ENCODE data around the gene TGFBR3. TPM values are rescaled to one million over a fixed set of nuclear protein-coding genes. Genes with fewer than 3 reads are reported as not detected.

TGFBR3 gene
- total RNA-seq, 1 donor from 2014 or later, result 25.8 TPM

DNA sequence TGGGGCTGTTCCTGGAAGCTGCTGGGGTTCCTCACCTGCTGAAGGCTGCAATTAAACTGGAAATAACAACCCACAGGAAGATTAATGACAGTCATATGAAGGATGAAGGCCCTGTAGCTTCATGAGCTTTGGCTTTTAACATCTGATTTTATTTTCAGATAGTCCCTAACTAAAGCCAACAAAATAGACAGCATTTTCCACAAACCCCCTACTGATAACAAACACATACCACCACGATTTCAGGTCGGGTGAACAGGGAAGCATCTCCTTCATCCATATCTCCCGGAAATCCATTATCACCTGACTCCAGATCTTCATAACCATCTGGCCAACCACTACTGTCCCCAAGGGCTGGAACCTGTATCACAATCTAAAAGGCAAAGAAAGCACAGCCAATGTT lies 169.6 kb downstream of the TGFBR3 start:
- no peak for DNase-seq (ENCODE audit: low read depth in 2 of 2)

DNA sequence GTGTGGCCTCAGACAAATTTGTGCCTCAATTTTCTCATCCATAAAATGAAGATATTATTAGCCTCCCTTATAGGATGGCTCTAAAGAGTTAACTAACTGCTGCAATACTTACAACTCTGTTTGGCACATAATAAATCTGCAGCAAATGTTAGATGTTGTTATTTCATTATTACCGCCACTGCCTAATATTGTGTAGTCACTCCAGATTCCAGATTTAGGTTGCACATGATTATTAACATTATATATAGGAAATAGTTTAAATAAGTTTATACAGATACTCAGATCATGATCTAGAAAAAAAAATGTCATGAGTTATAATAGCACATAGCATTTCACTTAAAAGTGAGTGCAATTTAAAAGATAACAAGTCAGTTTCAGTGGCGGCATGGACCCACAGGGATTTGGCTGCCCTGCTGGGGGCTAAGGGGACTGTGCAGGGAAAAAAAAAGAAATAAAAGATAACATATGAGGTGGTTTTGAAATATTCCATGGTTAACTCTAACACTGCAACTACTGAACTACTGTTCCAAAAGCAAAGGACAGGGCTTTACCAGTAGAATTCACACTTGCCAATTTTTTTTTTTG lies 170.4 kb downstream of the TGFBR3 start:
- no peak for DNase-seq (ENCODE audit: low read depth in 2 of 2)

DNA sequence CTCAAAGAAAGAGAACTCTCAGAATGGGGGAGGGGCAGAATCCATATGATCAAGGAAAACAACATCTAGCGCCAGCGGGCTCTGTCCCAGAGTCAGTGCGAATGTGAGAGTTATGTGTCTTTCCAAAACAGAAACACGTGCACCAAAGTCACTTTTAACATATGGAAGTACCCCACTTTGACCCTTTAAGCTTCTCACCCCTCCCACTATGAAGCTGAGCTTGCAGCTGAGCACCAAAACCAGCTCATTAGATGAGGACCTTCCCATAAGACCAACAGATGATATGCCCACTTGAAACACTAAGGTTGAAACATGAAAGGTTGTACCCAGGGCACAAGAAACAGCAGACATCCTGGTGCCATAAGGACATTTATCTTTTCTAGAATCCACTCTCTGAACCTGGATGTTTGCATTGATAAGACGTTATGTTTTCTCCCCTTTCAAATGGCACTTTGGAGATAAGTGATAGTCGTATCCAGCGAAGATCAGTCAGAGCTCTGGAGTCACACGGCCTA lies 171.0 kb downstream of the TGFBR3 start:
- no peak for DNase-seq (ENCODE audit: low read depth in 2 of 2)

DNA sequence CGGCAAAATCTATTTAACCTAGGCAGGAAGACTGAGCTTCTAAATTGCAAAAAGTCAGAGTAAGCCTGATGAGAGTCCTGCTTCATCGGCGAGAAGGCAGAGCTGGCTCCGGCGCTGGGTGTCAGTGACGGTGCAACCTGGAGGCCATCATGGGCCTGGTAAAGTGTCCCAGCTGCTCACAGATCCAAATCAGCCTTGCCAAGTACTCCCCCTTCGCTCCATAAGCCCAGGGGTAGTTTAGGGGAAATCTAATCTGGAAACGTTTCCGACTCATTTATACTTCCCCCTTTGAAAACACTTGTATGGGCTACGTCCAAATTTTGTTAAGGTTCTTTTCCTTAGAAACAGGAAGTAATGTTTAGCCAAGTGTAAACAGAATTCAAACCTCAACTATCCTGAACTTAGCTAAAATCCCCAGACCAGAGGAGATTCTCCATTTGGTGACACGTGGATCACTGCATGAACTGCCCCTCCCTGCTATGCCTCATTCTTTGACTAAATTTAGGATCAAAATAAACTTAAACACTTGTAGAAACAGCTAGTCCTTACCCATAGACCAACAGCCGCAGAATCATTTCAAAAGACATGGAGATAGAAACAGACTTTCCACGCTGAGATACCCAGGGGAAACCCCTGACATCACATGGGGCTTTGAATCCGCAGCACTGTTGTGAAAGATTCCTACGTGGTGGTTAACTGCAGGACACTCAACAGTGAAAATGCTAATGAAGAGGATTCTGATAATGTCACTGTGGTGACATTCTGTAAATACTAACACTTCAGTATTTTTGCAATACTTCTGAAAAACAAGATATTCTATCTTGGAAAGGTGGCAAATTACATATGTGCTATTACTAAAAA lies 172.7 kb downstream of the TGFBR3 start:
- peak; percentile 48 to 67 for DNase-seq (ENCODE audit: low read depth in 2 of 2)

DNA sequence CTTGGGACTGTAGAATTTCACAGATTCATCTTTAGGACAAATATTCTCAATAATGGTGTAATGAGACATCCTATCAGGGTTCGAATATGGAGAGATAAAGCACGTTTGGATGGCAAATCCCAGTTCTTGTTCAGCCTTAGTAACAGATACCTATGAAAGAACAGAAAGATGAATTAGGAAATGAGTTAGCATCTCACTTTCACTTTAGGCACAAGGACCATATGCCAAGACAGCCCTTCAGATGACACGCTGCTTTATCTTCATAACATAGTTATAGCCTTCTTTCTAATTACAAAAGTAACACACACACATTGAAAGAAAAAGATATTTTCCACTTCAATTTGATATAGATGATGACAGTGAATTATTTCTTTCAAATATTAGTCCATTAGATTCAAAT lies 173.6 kb downstream of the TGFBR3 start:
- no peak for DNase-seq (ENCODE audit: low read depth in 2 of 2)

DNA sequence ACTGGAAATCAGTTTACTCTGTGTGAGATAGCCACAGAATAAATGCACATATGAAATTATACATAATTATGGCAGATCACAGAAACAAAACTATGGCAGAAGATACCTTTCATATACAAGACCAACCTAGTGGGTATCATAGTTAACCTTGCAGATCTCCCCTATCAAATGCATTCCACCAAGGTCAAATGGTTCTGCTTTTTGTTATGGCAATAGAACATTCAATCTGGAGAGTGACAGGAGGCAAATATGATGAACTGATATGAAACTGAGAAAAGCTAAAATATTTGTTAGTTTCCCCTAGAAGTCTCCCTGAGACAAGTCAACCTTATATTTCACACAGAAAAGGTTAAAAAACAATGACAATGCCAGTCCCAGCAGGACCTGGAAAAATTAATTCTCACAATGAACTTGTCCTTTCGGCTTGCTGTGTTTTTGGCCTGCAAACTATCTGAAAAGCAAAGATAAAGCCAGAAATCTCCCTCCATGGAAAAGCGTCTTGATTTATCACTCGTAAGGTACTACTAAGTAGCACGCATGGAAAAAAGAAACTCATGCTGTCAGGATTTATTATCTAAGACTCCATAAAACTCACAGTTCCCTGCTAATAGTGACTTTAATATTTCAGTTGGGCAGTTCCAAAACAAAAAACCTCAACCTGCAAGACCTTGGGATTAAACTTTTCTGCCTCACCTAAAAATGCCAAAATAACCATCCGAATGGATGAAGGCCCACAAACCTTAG lies 174.3 kb downstream of the TGFBR3 start:
- no peak for DNase-seq (ENCODE audit: low read depth in 2 of 2)

DNA sequence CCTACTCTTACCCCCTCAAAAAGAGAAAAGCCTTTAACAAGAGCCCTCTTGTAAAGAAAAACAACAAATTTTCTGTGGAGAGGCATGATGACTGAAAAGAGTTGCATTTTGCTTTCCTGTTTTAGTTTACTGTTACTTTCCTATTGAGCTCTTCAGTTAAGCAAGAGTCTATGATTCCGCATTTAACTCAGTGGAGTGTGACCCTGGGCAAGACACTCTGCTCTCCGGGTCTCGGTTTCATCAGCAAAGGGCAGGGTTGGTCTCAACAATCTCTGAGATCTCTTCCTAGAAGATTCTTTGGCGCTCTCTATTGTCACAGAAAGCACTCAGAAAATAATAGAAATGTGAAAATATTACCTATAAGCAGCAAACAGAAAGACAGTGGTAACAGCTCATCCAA lies 175.7 kb downstream of the TGFBR3 start:
- no peak for DNase-seq (ENCODE audit: low read depth in 2 of 2)

DNA sequence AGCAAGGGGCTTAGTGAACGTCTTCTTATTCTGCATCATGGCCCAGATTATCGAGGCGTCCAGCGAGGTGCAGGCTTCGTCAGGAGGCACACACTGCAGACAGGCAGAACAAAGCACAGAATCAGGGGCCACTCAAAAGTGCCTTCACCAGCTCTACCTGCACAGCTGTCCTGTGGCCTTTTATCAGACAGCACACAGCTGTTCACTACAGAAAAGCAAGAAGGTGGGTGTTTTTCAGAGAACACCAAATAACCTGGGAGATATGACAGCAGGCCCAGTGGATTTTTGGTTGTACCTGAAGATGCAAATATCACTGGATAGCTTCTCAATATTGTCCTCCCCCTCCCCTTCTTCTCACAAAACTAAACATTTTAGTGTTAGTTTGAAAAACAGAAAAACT lies 177.3 kb downstream of the TGFBR3 start:
- DNase-seq (ENCODE audit: low read depth in 2 of 2), result no peak

DNA sequence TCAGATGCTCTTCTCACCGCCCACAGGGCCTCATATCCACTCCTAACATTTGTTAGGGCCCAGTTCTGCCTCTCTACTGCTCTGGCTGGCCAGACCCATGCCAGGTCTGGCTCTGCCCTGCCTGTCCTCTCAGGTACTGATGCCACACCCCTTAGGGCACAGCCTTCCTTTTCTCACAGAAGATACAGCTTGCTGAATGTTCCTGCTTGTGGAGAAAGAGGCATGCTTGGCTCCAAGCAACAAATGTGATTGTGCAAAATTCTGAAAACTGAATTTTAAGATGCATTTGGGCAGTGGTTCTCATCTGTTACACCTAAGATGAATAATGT lies 178.1 kb downstream of the TGFBR3 start:
- no peak for DNase-seq (ENCODE audit: low read depth in 2 of 2)

DNA sequence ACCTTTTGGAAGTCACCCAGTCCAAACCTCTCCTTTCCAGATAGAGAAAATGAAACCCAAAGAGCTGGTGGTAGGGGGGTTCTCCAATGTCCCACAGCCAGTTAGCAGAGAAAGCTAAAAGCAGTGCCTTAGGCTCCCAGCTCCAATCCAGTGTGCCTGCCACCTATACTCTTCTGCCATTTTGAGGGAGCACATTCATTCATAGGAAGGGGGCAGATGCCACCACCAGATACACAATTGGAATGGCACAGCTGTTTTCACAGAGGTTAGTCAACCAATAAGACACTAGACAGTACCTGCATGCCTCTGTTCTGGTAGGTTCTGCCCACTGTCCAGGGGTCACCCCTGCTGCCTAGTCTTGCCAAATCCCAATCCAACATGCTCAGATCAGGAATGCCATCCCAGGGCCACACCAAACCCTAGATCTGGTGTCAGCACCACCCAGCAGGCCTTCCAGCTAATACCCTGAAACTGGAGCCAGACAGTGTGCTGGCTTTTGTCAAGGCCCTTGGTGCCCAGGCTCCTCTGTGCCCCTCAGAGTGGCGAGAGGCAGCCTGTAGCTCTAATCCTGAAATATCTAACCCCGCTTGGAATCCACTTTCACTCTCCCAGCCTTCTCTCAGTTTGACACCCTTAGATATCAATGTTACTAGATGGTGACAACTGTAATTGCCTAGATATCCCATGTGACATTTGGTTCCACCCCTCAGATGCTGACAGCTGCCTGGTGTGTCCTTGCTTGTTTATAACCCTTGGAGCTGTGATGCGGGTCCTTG lies 178.6 kb downstream of the TGFBR3 start:
- DNase-seq (ENCODE audit: low read depth in 2 of 2), result no peak

DNA sequence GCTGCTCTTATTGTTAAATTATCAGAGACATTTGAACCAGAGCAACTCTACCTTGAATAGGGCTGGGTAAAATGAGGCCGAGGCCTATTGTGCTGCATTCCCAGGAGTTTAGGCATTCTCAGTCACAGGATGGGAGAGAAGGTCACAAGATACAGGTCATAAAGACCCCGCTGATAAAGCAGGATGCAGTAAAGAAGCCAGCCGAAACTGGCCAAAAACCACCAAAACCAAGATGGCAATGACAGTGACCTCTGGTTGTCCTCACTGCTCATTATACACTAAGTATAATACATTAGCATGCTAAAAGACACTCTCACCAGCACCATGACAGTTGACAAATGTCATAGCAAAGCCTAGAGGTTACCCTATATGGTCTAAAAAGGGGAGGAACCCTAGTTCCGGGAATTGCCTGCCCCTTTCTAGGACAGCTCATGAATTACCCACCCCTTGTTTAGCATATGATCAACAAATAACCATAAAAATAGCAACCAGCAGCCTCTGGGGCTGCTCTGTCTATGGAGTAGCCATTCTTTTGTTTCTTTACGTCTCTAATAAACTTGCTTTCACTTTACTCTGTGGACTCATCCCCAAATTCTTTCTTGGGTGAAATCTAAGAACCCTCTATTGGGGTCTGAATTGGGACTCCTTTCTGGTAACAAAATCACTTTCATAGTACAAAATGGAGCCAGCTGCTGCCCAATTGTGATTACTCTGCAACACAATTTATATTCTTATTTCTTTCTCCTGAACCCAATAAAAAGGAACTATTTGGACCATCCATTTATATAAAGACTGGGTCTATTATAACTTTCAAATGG lies 179.6 kb downstream of the TGFBR3 start:
- DNase-seq (ENCODE audit: low read depth in 2 of 2), result no peak

DNA sequence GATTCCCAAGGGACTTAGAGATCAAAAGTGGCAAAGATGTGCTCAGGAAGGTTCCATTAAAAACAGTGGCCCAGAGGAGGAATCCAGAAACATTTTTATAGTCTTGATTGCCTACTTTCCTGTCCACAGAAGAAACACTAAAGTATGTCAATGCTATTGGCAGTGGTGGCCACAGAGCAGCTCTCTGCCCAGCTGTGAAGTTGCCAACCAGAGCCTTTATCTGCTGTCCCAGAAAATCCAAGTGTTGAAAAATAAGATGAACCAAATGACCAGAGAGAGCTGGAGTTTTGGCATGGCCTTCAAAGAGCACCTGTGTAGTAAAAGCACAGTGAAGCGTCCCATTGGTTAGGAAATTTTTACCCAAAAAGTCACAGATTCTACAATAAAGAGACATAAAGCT lies 181.2 kb downstream of the TGFBR3 start:
- no peak for DNase-seq (ENCODE audit: low read depth in 2 of 2)

DNA sequence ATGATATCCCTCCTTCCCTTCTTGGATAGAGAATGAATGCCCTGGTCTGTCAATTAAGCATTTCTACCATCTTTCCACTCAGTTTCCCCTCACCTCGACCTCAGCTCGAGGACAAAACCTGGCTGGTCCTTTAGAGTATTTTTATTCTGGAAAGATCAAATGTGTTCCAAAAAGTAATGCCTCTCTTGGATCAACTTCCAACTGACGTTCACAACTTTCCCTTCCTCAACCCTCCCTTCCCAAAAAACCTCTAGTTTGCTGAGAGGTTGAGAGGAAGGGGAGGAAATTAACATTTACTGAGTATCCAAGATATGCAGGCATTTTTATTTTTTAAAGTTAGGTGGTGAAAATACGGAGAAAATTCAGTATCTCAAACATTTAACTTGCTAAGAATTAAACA lies 182.9 kb downstream of the TGFBR3 start:
- no peak for DNase-seq (ENCODE audit: low read depth in 2 of 2)

DNA sequence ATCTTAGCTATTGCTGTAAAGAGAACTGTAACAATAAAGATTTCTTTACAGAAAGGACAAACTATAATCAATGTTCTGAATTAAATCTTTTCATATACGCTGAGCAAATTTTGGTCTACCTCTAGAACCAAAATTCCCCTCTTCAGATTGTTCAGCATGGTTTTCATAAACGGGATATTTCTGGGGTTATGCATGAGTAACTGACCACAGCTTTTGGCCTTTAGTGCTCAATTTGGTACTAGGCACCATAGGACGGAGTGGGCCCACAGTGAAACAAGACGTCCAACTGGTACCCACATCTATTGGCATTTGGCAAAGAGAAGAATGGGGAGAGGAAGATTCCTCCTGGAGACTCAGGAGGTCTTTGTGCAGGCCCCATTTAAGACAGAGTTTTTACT lies 184.5 kb downstream of the TGFBR3 start:
- peak in 1 of 2 donors; percentile 20 for DNase-seq (ENCODE audit: low read depth in 2 of 2)

DNA sequence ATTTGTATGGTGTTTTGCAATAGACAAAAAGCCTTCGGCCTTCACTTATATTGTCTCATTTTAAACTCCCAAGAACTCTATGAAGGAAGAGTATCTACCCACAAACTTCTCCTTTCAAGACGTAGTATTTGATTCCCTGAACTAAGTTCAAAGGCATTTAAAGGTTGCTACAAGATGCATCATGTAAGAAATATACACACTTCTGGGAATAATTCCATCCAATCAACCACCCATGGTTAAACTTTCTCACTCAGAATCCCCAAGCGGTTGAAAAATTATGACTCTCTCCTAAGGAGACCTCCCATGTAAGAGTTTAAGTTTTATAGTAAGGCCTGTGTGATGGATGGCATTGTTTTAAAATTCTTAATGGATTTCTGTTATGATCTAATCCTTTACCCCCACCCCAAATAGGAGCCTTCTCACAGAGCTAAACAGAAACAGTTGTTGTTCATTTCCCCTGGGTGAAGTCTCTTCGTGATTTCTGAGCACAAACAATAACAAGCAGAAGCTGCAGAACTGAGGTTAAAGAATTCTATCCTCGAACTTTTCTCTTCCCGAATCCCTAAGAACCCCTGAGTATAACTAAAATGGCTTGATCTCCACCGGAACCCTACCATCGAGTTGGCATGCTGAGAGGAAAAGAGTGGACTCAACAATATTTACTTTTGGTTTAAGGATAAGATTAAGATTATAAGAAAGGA lies 185.0 kb downstream of the TGFBR3 start:
- peak in 1 of 2 donors; percentile 65 for DNase-seq (ENCODE audit: low read depth in 2 of 2)

DNA sequence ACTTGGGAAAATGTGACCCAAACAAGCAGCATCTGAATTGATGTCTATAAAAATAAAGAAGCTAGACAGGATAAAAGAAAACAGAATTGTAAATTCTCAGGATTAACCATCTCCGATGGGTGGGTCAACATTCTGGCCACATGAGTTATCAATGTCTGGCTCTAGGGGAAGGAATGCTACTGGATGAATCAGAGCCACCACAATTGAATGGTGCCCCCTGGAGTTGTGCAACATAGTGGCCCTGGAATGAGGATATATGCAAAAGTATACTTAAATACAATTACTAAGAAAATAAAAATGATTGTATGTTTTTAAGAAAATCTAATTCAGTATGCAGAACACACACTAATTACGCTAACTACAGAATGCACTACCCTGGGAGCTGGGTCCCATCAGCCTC lies 185.6 kb downstream of the TGFBR3 start:
- no peak for DNase-seq (ENCODE audit: low read depth in 2 of 2)

DNA sequence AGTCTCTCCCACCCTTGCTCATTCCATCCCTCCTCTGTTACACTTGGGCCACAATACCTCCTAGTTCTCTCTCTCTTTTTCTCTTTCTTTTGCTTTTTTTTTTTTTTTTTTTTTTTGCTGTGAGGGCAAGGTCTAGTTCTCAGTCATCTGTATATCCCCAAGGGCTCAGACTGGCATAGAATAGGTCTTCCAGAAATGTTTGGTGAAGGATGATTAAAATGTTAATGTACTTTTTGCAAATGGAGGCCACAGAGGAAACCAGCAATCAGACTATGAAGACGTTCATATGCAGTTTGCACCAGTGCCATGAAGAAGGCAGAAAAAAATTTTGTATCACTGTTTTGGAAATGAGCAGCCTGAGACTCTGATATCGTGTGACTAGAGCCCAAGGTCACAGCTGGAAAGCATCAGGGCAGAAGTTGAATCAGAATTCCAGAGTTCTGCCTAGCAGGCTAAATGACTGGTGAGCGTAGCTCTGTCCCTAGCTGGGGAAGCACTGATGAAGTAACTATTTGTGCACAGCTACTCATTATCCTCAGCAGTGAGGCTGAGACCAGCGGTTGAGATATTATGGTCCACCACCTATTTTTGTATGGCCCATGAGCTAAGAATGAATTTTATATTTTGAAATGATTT lies 186.5 kb downstream of the TGFBR3 start:
- DNase-seq (ENCODE audit: low read depth in 2 of 2), result no peak

DNA sequence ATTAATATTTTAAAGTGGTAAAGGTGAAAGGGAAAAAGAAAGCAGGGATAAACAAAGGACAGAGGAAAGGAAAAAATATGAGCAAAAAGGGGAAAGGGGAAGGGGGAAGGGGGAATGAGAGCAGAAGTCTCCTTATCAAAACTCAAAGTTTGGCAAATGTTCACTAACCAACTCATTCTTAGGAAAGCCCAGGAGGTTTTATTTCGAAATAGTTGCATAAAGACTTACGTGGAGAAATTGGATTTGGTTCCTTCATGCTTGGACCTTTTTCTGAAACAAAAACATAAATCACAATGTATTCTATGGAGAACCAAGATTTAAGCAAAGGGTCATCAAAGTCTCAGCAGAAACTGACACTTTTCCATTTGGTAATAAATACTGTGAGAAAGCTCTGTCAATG lies 188.1 kb downstream of the TGFBR3 start:
- DNase-seq (ENCODE audit: low read depth in 2 of 2), result no peak

DNA sequence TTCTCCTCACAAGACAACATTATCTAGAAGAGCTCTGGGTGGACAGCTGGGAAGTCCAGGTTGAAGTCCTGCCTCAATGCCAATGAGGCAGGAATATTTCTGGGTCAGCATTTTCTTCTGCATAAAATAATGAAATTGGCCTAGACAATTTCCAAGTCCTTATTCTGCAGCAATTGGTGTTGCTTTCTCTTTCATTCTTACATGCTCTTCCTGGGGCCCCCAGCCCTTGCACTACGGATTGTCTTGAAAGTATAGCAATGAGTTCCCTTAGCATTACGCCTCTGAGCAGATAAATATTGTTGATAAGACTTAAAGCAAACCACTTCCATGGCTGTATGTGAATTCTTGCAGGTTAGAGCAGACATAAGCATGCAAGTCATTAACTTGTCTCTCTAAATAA lies 188.5 kb downstream of the TGFBR3 start:
- no peak for DNase-seq (ENCODE audit: low read depth in 2 of 2)

DNA sequence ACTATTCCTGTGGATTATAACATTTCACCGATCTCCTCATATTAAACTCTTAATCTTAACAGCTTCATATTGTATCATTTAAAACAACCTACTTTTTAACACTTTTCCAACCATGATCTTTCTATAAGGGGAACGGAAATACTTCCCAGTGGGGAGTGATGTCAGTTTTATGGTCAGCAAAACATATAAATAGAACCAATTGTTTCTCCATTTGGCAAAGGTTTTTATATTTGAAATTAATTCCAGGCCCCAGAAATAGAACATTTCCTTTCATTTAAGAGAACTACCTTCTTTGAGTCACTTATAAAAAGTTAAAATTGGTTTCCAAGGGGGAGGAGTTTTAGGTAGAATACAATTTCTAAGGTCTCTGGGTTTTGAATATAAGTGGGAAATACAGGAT lies 189.6 kb downstream of the TGFBR3 start:
- DNase-seq (ENCODE audit: low read depth in 2 of 2), result peak; percentile 44 to 60

All from lung microvascular endothelial cell (primary cell).